GM18858 (cell line): ENCODE results near the gene TMEM175.

Source experiments
- ATAC-seq: cut with Tn5 transposase; IDR thresholded peaks from one replicate; pipeline ENCODE4 v1.9.1; 2021; ENCODE audit not compliant: unreplicated experiment

TMEM175 gene

GRCh38 chr4:1000686-1001260, 68.5 kb downstream of the TMEM175 start:
- ATAC-seq: no peak

- ATAC-seq: no peak
These were observed 69.4 kb downstream of the TMEM175 start for GRCh38 chr4:1001561-1002130.

GRCh38 chr4:1002131-1002630, 69.9 kb downstream of the TMEM175 start:
- ATAC-seq: no peak

- ATAC-seq: no peak
These were observed 70.5 kb downstream of the TMEM175 start for GRCh38 chr4:1002631-1003251.

DNA sequence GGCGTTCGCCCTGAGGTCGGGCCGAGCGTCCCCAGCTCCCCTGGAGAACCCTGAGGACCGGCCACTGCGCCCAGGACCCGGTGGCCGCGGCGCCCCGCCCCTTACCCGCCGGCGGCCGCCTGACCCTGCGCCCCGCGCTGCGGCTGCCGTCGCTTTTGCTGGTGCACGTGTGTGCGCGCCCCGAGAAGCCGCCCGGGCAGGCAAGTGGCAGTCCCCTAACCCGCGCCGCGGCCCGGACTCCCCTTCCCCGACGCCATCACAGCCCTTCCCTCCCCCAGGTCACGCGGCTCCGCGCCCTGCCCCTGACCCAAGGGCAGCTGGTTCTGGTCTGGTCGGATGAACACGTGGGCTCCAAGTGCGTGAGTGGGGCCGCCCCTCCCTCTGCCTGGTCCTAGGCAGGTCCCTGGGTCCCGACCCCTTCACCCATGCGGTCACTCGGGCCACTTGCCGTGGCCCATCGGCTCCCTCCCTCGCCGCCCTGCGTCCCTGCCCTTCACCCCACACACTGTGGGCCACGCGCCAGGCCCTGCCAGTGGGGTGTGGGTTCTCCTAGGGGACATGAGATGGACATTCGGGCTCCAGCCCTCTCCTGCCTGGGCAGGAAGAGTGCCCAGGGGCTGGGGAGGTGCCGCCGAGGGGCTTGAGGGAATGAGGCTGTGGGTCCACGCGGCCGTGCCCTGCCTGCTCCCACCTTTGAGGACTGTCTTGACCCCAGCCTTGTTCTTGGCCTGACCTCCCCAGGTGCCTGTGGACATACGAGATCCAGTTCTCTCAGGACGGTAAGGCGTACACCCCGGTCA, 71.2 kb downstream of the TMEM175 start:
- no peak for ATAC-seq

DNA sequence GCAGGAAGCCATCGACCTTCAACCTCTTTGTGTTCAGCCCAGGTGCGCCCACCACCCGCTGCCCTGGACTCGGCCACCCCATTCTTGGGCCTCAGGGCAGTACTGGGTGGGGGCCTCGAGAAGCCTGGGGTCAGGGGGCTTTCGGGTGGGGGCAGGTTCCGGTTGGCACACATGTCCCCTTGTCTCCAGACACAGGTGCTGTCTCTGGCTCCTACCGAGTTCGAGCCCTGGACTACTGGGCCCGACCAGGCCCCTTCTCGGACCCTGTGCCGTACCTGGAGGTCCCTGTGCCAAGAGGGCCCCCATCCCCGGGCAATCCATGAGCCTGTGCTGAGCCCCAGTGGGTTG, 71.8 kb downstream of the TMEM175 start:
- ATAC-seq: no peak

- ATAC-seq: no peak
These were observed 72.6 kb downstream of the TMEM175 start for GRCh38 chr4:1004557-1005485.

DNA sequence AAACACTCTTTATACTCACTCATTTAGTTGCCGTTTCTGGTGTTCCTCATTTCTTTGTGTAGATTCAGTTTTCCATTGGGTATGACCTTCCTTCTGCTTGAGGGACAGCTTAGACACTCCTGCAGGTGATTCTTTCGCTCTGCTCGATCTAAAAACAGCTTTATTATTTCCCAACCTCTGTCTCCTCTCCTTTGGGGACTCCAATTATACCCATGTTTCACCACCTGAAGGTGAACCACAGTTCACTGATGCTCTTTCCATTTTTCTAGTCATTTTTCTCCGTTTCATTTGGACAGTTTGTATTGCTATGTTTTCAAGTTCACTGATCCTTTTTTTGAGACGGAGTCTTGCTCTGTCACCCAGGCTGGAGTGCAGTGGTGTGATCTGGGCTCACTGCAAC, 74.6 kb downstream of the TMEM175 start:
- ATAC-seq: no peak
